HG02678 (cell line): ENCODE results near the gene CREBZF.
"Not testable (repeated sequence)": the region's sequence is repeated elsewhere in the genome, so short reads cannot be mapped to it uniquely, and the experiment has no call there.

ENCODE experiments used
- ATAC-seq: cut with Tn5 transposase; IDR thresholded peaks from one replicate; pipeline ENCODE4 v1.9.1; 2021; ENCODE audit warnings: mild to moderate bottlenecking, moderate library complexity; ENCODE audit not compliant: unreplicated experiment

The CREBZF gene

GRCh38 chr11:85627332-85627997 is 37.5 kb downstream of the CREBZF start, which contains the start of gene DLG2:
DLG2 (minus strand) TSS chr11:85627344.
- no peak for ATAC-seq

DNA sequence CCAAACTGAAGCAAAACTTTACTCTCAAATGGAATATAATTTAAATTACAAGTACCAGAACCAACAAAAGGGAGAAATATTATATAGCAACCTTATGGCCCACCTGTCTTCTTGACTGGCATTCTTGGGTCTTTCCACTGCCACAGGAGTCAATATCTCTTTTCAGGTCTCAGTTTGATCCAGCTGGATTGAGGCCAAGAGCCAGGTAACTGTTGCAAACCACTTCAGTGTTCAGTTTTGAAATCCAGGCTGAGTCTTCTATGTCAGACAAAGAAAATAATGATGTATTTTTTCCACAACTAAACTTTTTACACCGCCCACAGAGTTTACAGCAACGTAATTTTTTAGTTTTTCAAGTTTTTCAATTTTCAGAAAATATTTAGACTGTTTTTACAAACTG is 38.4 kb downstream of the CREBZF start:
- no peak for ATAC-seq

GRCh38 chr11:85620256-85620655 is 44.7 kb downstream of the CREBZF start:
- ATAC-seq, result no peak

- no peak for ATAC-seq
These were observed 45.4 kb downstream of the CREBZF start for GRCh38 chr11:85619499-85619898.

GRCh38 chr11:85611643-85612042 is 53.3 kb downstream of the CREBZF start:
- not testable (repeated sequence) for ATAC-seq
